Ishikawa (cell line): ENCODE data around the gene RPL9.

Experiments used
- CEBPB ChIP-seq: IDR thresholded peaks from 2 replicates; pipeline ENCODE4 v1.6.1; 2012
- CREB1 ChIP-seq: IDR thresholded peaks from 2 replicates; pipeline ENCODE4 v1.6.1; 2012; ENCODE audit warnings: low read depth
- EGR1 ChIP-seq: IDR thresholded peaks from 2 replicates; pipeline ENCODE4 v1.6.1; 2012
- EP300 ChIP-seq: IDR thresholded peaks from 2 replicates; pipeline ENCODE4 v1.6.1; 2012; ENCODE audit warnings: borderline replicate concordance
- FOXM1 ChIP-seq: IDR thresholded peaks from 2 replicates; pipeline ENCODE4 v1.6.1; 2012; ENCODE audit warnings: low read depth, borderline replicate concordance
- MAX ChIP-seq: IDR thresholded peaks from 2 replicates; pipeline ENCODE4 v1.6.1; 2012
- NFIC ChIP-seq: IDR thresholded peaks from 2 replicates; pipeline ENCODE4 v1.6.1; 2012
- RAD21 ChIP-seq: IDR thresholded peaks from 2 replicates; pipeline ENCODE4 v1.6.1; 2012; ENCODE audit warnings: low read depth
- REST ChIP-seq: IDR thresholded peaks from 2 replicates; pipeline ENCODE4 v1.6.1; 2012; ENCODE audit warnings: low read depth, mild to moderate bottlenecking
- TAF1 ChIP-seq: IDR thresholded peaks from 2 replicates; pipeline ENCODE4 v1.6.1; 2012; ENCODE audit warnings: low read depth, mild to moderate bottlenecking
- TCF12 ChIP-seq: IDR thresholded peaks from 2 replicates; pipeline ENCODE4 v1.6.1; 2012; ENCODE audit warnings: low read depth
- TEAD4 ChIP-seq: IDR thresholded peaks from 2 replicates; pipeline ENCODE4 v1.6.1; 2012
- USF1 ChIP-seq: IDR thresholded peaks from 2 replicates; pipeline ENCODE4 v1.6.1; 2012
- YY1 ChIP-seq: IDR thresholded peaks from 2 replicates; pipeline ENCODE4 v1.6.1; 2012; ENCODE audit warnings: low read depth
- ZBTB7A ChIP-seq: IDR thresholded peaks from 2 replicates; pipeline ENCODE4 v1.6.1; 2012; ENCODE audit warnings: low read depth

Gene RPL9

DNA sequence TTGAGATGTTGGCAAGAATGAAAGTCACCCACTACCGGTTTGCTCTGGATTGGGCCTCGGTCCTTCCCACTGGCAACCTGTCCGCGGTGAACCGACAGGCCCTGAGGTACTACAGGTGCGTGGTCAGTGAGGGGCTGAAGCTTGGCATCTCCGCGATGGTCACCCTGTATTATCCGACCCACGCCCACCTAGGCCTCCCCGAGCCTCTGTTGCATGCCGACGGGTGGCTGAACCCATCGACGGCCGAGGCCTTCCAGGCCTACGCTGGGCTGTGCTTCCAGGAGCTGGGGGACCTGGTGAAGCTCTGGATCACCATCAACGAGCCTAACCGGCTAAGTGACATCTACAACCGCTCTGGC lies 12.3 kb downstream of the RPL9 start:
- TF ChIP-seq YY1 (no peak), FOXM1 (no peak), USF1 (no peak), MAX (no peak), TCF12 (no peak), RAD21 (no peak), ZBTB7A (no peak), CEBPB (no peak), REST (no peak), CREB1 (no peak), EGR1 (no peak), TAF1 (no peak), EP300 (no peak), TEAD4 (no peak), NFIC (no peak)

GRCh38 chr4:39442998-39443397 lies 15.7 kb downstream of the RPL9 start:
- TF ChIP-seq YY1 = no peak
- TF ChIP-seq CEBPB = no peak

GRCh38 chr4:39441593-39441992 lies 17.1 kb downstream of the RPL9 start:
- no peak for TF ChIP-seq NFIC
- TF ChIP-seq RAD21 = no peak
- no peak for TF ChIP-seq FOXM1
- TF ChIP-seq EP300 = no peak
- TF ChIP-seq TAF1 = no peak
- TF ChIP-seq USF1 = no peak
- no peak for TF ChIP-seq CEBPB
- TF ChIP-seq MAX = no peak
- TF ChIP-seq TEAD4 = no peak
- TF ChIP-seq ZBTB7A = no peak
- no peak for TF ChIP-seq REST
- no peak for TF ChIP-seq EGR1

DNA sequence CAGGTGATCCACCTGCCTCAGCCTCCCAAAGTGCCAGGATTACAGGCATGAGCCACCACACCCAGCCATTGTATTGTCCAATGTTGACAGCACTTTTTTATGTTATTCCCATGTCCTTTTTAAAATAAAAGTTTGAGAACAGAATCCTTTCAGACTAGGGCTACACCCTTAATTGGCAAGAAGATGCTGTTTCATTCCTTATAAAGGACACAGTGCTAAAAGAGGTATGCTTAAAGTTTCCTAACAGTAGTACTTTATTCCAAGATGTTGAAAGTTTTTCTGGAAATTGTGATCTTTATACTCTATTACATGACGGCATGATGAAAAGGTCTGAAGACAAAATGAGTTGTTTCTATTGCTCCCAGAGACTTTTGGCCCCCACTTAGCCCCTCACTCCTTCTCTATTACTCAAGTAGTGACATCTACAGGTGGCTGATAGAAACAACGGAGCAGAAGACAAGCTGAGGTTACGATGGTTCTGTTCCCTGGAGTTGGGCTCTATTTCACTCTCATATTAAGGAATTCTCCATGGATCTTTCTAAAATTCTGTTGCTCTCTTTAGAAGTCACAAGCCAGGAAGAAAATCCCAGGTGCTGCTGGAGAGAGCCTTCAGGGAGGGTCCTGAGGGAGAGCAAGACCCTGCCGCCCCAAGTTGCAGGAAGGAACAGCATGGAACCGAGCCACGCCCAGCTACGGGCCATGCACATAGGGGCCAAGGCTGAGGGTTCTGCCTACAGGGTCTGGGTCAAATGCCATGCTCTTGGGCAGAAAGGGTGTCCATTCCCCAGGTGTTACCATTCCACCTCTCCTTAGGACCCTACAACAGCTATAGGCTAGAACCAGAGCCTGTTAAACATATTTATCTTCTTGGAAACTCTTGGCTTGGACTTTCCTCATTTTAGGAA lies 22.8 kb downstream of the RPL9 start:
- TF ChIP-seq USF1 (no peak), RAD21 (peak; percentile 48)

- TF ChIP-seq CEBPB = no peak
- no peak for TF ChIP-seq EGR1
- no peak for TF ChIP-seq EP300
- TF ChIP-seq TCF12 = no peak
- TF ChIP-seq YY1 = no peak
- no peak for TF ChIP-seq NFIC
- TF ChIP-seq TEAD4 = no peak
- no peak for TF ChIP-seq ZBTB7A
- no peak for TF ChIP-seq RAD21
- no peak for TF ChIP-seq CREB1
- no peak for TF ChIP-seq USF1
- no peak for TF ChIP-seq FOXM1
Measured at GRCh38 chr4:39433878-39434492, 24.7 kb downstream of the RPL9 start.
